OCI-LY3 (cell line): Measurements from ENCODE around the gene USP32.

Experiments used
- H2AFZ ChIP-seq: fragments of 200-600, 300-600 bp; shearing (Covaris generic); 2 replicates; pipeline ENCODE4 v1.6.0; 2014; ENCODE audit warnings: antibody characterized with exemption, low read depth, low read length
- H3K27ac ChIP-seq: fragments of 200-600, 300-600 bp; sonication (generic); 2 replicates; pipeline ENCODE4 v1.5.1; 2014; ENCODE audit warnings: mild to moderate bottlenecking, low read length, moderate library complexity, mixed read lengths
- H3K27me3 ChIP-seq: fragments of 200-600, 300-600 bp; sonication (generic); 2 replicates; pipeline ENCODE4 v1.6.1; 2014; ENCODE audit warnings: low read depth, low read length, mixed read lengths
- H3K36me3 ChIP-seq: fragments of 200-600, 300-600 bp; sonication (generic); replicated peaks from 2 replicates; pipeline ENCODE3; 2014; ENCODE audit warnings: low read depth, low read length, mixed read lengths
- H3K4me1 ChIP-seq: fragments of 300-600, 200-600 bp; sonication (generic); 2 replicates; pipeline ENCODE4 v1.6.1; 2014; ENCODE audit warnings: low read length, mixed read lengths
- H3K4me2 ChIP-seq: fragments of 200-600, 300-600 bp; sonication (generic); 2 replicates; pipeline ENCODE4 v1.6.1; 2014; ENCODE audit warnings: low read length, mixed read lengths
- H3K4me3 ChIP-seq: fragments of 300-600, 200-600 bp; sonication (generic); 2 replicates; pipeline ENCODE4 v1.5.1; 2014; ENCODE audit warnings: antibody characterized with exemption, mild to moderate bottlenecking, low read length, moderate library complexity
- H3K79me2 ChIP-seq: fragments of 300-600, 200-600 bp; shearing (Covaris generic); 2 replicates; pipeline ENCODE4 v1.6.1; 2014; ENCODE audit warnings: mild to moderate bottlenecking, low read length, mixed read lengths
- H3K9ac ChIP-seq: fragments of 300-600, 200-600 bp; shearing (Covaris generic); 2 replicates; pipeline ENCODE4 v1.6.0; 2014; ENCODE audit warnings: mild to moderate bottlenecking, low read length, moderate library complexity
- H3K9me3 ChIP-seq: fragments of 200-600, 300-600 bp; shearing (Covaris generic); 2 replicates; pipeline ENCODE4 v1.6.1; 2014; ENCODE audit warnings: low read length, mixed read lengths; ENCODE audit not compliant: insufficient read depth
- H4K20me1 ChIP-seq: fragments of 200-600, 300-600 bp; sonication (generic); 2 replicates; pipeline ENCODE4 v1.6.1; 2016; ENCODE audit warnings: low read length, mixed read lengths; ENCODE audit not compliant: insufficient read depth
- CTCF ChIP-seq: fragments of 200-600, 300-600 bp; sonication (generic); IDR thresholded peaks from 2 replicates; pipeline ENCODE4 v1.5.1; 2014; ENCODE audit warnings: antibody characterized with exemption, low read length, low read depth
- EZH2phosphoT487 ChIP-seq: fragments of 200-600 bp; shearing (Covaris generic); IDR thresholded peaks from 2 replicates; pipeline ENCODE4 v1.6.1; 2018; ENCODE audit warnings: antibody characterized with exemption, mixed run types, low read depth

Gene USP32

DNA sequence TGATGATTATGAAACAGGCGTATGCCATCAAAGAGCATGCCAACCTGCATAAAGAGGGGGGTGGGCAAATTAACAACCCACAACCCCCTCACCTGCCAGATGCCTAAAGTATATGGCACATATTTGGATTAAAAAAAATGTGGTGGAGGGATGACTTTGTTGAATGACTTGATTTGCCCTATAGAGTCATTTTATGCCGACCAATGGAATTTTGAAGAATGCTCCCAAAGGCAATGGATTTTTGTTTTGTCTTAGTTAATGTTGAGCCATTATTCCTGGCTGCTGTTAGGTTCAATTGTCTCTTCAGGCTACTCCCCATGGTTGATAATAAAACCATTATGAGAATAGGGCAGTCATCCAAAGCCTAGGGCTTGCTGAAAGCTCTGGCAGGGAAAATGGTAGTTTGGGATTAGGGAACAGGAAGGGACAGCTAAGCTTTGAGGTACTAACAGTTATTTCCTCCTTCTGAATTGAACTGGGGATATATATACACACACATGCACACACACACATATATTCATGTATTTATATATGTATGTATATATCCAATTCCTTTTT lies 24.5 kb upstream of the USP32 start:
- H3K9ac ChIP-seq = no peak overlapping the region
- H3K36me3 ChIP-seq = no peaks in the 10 kb centered on the region
- TF ChIP-seq CTCF (no peak), EZH2phosphoT487 (no peak)
- H3K9me3 ChIP-seq = no peaks in the 10 kb centered on the region
- H3K4me3 ChIP-seq = no peak overlapping the region
- H4K20me1 ChIP-seq = no peaks in the 10 kb centered on the region
- no peaks in the 10 kb centered on the region for H3K27me3 ChIP-seq
- no peak overlapping the region for H3K27ac ChIP-seq
- H3K4me1 ChIP-seq = peaks cover 6% of the 10 kb centered on the region; the same call in 1 of the 2 replicates
- H3K4me2 ChIP-seq = no peak overlapping the region
- H3K79me2 ChIP-seq = no peaks in the 10 kb centered on the region
- no peak overlapping the region for H2AFZ ChIP-seq

GRCh38 chr17:60415146-60415545 lies 23.2 kb upstream of the USP32 start:
- Histone ChIP-seq H3K4me2 (no peak overlapping the region), H3K9me3 (no peaks in the 10 kb centered on the region), H4K20me1 (no peaks in the 10 kb centered on the region), H3K79me2 (no peaks in the 10 kb centered on the region), H3K27me3 (no peaks in the 10 kb centered on the region), H3K9ac (no peak overlapping the region), H3K4me3 (no peak overlapping the region), H3K27ac (no peak overlapping the region), H3K36me3 (no peaks in the 10 kb centered on the region), H2AFZ (no peak overlapping the region), H3K4me1 (no peaks in the 10 kb centered on the region)
- TF ChIP-seq EZH2phosphoT487 (no peak), CTCF (no peak)

DNA sequence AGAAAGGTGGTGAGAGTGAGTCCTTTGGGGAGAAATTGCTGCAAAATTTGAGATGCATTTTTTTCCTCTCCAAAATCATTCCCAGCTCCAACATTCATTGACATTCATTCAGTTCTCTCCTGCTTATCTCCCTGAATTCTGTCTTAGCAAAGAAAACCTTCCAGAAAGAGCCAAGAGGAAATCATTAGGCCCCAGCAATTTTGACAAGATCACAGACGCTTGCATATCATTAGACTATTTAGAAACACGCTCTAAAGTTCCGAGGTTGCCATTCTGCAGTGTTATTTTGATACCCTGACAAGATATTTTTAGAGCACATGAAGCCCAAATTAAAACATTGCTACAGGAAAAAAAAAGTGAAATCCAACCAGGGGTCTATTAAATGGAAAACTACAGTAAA lies 20.8 kb upstream of the USP32 start:
- Histone ChIP-seq H3K27ac (no peak overlapping the region), H3K79me2 (no peaks in the 10 kb centered on the region), H3K27me3 (no peaks in the 10 kb centered on the region), H3K4me2 (no peak overlapping the region), H4K20me1 (no peaks in the 10 kb centered on the region), H2AFZ (no peak overlapping the region), H3K36me3 (no peaks in the 10 kb centered on the region), H3K9ac (no peak overlapping the region), H3K4me3 (no peak overlapping the region), H3K9me3 (no peaks in the 10 kb centered on the region), H3K4me1 (no peaks in the 10 kb centered on the region)
- TF ChIP-seq EZH2phosphoT487 (no peak), CTCF (no peak)

GRCh38 chr17:60410001-60410400 lies 18.1 kb upstream of the USP32 start:
- no peak overlapping the region for H3K4me2 ChIP-seq
- H3K9me3 ChIP-seq = no peaks in the 10 kb centered on the region
- no peak for TF ChIP-seq CTCF
- TF ChIP-seq EZH2phosphoT487 = no peak
- H3K4me3 ChIP-seq = no peak overlapping the region
- no peak overlapping the region for H3K27ac ChIP-seq
- H4K20me1 ChIP-seq = no peaks in the 10 kb centered on the region
- no peaks in the 10 kb centered on the region for H3K36me3 ChIP-seq
- H3K79me2 ChIP-seq = no peaks in the 10 kb centered on the region
- no peaks in the 10 kb centered on the region for H3K4me1 ChIP-seq
- H2AFZ ChIP-seq = no peak overlapping the region
- H3K9ac ChIP-seq = no peak overlapping the region
- H3K27me3 ChIP-seq = no peaks in the 10 kb centered on the region
